ENCODE measurements around the gene MICAL2.

MICAL2 gene

GRCh38 chr11:12111549-12112520 is 1.4 kb downstream of the MICAL2 start (continued):
- TF ChIP-seq ZNF280C (tag by site-specific recombination; IDR thresholded peaks at IDR 0.05) (no peak), ZNF658 (tag by site-specific recombination; IDR thresholded peaks at IDR 0.05) (no peak)

DNA sequence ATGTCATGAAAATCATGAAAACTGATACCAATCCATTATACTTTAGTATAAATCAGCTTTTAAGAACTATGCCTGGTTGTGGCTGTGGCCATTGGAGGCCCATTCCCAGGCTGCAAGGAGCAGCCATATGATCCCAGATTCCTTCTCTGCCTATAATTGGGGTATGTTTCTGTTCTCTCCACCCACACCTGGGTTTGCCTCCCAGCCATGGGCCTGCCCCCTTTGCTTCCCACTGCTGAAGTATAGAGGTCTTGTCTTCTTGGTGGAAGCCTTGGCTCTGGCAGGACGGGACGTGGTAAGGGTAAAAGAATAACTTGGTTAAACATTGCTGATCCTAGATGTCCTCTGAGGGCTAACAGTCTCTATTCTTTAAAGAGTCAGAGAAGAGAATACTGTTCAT is 2.4 kb downstream of the MICAL2 start:
- ChIA-PET CTCF (no interaction called here), POLR2A (no interaction called here)
- H3K36me3 ChIP-seq (ENCODE audit: control insufficient read depth in 2 of 2, insufficient read depth in 1 of 2, low read length in 2 of 2) = no peaks in the 10 kb centered on the region
- H3K4me1 ChIP-seq (ENCODE audit: control insufficient read depth, insufficient read depth, low read length) = no peaks in the 10 kb centered on the region
- H3K4me3 ChIP-seq (ENCODE audit: low read depth, low read length) = no peak overlapping the region
- no peaks in the 10 kb centered on the region for H3K9me3 ChIP-seq (ENCODE audit: control insufficient read depth, insufficient read depth, low read depth, low read length)
- no peak overlapping the region for H3K27ac ChIP-seq (ENCODE audit: extremely low read depth, low read depth, low read length)
- TF ChIP-seq ZNF561 (tag by site-specific recombination; IDR thresholded peaks at IDR 0.05; ENCODE audit: borderline replicate concordance) (no peak), ZNF610 (tag by site-specific recombination; IDR thresholded peaks at IDR 0.05; ENCODE audit: borderline replicate concordance) (no peak), ZFHX2 (tag by site-specific recombination; conservative IDR thresholded peaks at IDR 0.05) (no peak; the same call in 1 of the 2 replicates), ZBTB1 (tag by site-specific recombination; IDR thresholded peaks at IDR 0.05) (no peak), ZNF830 (tag by site-specific recombination; IDR thresholded peaks at IDR 0.05; ENCODE audit: low read depth) (no peak), ZFP37 (tag by site-specific recombination; IDR thresholded peaks at IDR 0.05) (no peak), ZNF138 (tag by site-specific recombination; IDR thresholded peaks at IDR 0.05; ENCODE audit: borderline replicate concordance) (no peak), ZNF791 (tag by site-specific recombination; IDR thresholded peaks at IDR 0.05) (no peak), ZNF513 (tag by site-specific recombination; IDR thresholded peaks at IDR 0.05) (no peak), PRDM1 (tag by site-specific recombination; IDR thresholded peaks at IDR 0.05) (no peak), OVOL3 (tag by site-specific recombination; IDR thresholded peaks at IDR 0.05) (no peak), ZNF19 (tag by site-specific recombination; IDR thresholded peaks at IDR 0.05; ENCODE audit: low read depth) (no peak), ZEB2 (tag by site-specific recombination; IDR thresholded peaks at IDR 0.05) (no peak), ZNF76 (tag by site-specific recombination; IDR thresholded peaks at IDR 0.05; ENCODE audit: borderline replicate concordance, low read depth) (no peak), ZNF629 (tag by site-specific recombination; IDR thresholded peaks at IDR 0.05) (no peak)
- TF ChIP-seq, protein P1, sequence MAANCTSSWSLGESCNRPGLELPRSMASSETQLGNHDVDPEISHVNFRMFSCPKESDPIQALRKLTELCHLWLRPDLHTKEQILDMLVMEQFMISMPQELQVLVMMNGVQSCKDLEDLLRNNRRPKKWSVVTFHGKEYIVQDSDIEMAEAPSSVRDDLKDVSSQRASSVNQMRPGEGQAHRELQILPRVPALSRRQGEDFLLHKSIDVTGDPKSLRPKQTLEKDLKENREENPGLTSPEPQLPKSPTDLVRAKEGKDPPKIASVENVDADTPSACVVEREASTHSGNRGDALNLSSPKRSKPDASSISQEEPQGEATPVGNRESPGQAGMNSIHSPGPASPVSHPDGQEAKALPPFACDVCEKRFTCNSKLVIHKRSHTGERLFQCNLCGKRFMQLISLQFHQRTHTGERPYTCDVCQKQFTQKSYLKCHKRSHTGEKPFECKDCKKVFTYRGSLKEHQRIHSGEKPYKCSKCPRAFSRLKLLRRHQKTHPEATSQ (tag by site-specific recombination; IDR thresholded peaks at IDR 0.05) = no peak
- TF ChIP-seq, protein P2, sequence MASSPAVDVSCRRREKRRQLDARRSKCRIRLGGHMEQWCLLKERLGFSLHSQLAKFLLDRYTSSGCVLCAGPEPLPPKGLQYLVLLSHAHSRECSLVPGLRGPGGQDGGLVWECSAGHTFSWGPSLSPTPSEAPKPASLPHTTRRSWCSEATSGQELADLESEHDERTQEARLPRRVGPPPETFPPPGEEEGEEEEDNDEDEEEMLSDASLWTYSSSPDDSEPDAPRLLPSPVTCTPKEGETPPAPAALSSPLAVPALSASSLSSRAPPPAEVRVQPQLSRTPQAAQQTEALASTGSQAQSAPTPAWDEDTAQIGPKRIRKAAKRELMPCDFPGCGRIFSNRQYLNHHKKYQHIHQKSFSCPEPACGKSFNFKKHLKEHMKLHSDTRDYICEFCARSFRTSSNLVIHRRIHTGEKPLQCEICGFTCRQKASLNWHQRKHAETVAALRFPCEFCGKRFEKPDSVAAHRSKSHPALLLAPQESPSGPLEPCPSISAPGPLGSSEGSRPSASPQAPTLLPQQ (tag by site-specific recombination; IDR thresholded peaks at IDR 0.05) = no peak

Measured in HEK293 (cell line).